Ovary (tissue), 9 donors: Measurements from ENCODE around the gene AGPS. TPM values are rescaled to one million over a fixed set of nuclear protein-coding genes. Genes with fewer than 3 reads are reported as not detected.

ENCODE experiments used
- DNase-seq, 5 donors: peaks; one replicate each; pipeline ENCODE4 v3.0.0-alpha.2; 2019 to 2020
- H3K27ac ChIP-seq, 2 donors: fragments of 200-600 bp; one replicate each; pipeline versions ENCODE4 v1.5.1 to v1.8.0; 2019 to 2022
- H3K27me3 ChIP-seq: fragments of 200-600 bp; one replicate; pipeline ENCODE4 v1.8.0; 2022
- H3K36me3 ChIP-seq: fragments of 200-600 bp; sonication (generic); one replicate; pipeline ENCODE4 v1.5.1; 2019
- H3K4me1 ChIP-seq: one replicate; pipeline ENCODE4 v1.8.1; 2013; ENCODE audit warnings: mild to moderate bottlenecking, moderate library complexity; ENCODE audit not compliant: insufficient read depth
- H3K4me3 ChIP-seq: fragments of 200-600 bp; sonication (generic); one replicate; pipeline ENCODE4 v1.5.1; 2017
- H3K9me3 ChIP-seq, 2 donors: fragments of 200-600 bp in 1 of 2; sonication (generic) in 1 of 2; one replicate each; pipeline versions ENCODE4 v1.5.1 to v1.8.1; 2013 to 2019; ENCODE audit warnings: mild to moderate bottlenecking in 1 of 2, moderate library complexity in 1 of 2
- CTCF ChIP-seq, 3 donors: fragments of 450-650 bp in 2 of 3; fragments of 200-600 bp in 1 of 3; IDR thresholded peaks; one replicate each; pipeline versions ENCODE4 v1.5.1 to v1.8.0; 2016 to 2022; ENCODE audit warnings: antibody characterized with exemption in 3 of 3, mild to moderate bottlenecking in 1 of 3
- EP300 ChIP-seq: sonication (generic); formaldehyde crosslinking; IDR thresholded peaks from one replicate; pipeline ENCODE4 v1.6.1; 2017; ENCODE audit warnings: antibody characterized with exemption
- POLR2A ChIP-seq: fragments of 450-650 bp; IDR thresholded peaks from one replicate; pipeline ENCODE4 v1.6.1; 2017; ENCODE audit warnings: antibody characterized with exemption, mild to moderate bottlenecking, moderate library complexity
- WGBS, 3 donors: extraction: QIAGEN DNeasy Blood & Tissue Kit in 1 of 3; methylation state at CpG; one replicate each; pipeline versions ENCODE4 v1.1.5 to v1.1.7; 2013 to 2017; 5-methylcytosine and 5-hydroxymethylcytosine counted together
- intact Hi-C, 4 donors: fragments of 100-400 bp; cut with DNase I; formaldehyde crosslinking; loops; one replicate each; pipeline versions ENCODE4 v1.11.0 to v1.15.1; 2022 to 2023
- polyA plus RNA-seq, 2 donors: library from polyadenylated mRNA; stranded (reverse); fragments of 200-250 nt in 1 of 2; fragments of 350-450 nt in 1 of 2; fragmentation: Illumina TruSeq in 1 of 2; extraction: RNeasy Lipid Tissue Mini Kit (QIAGEN cat#74804) in 1 of 2; gene quantifications; one replicate each; pipeline ENCODE4 v1.2.3, GENCODE V29; 2013 to 2014
- total RNA-seq, 7 donors: library from RNA; depleted of rRNA in 2 of 7; stranded (reverse); fragments of >200 nt in 2 of 7; fragmentation: NEBNext Ultra II Directional in 3 of 7; extraction: Animal tissue kit (Norgen Biotek cat#: 25700) in 3 of 7; gene quantifications; one replicate each; pipeline versions ENCODE4 v1.1.0 to v1.2.4, GENCODE V29; 2016 to 2023
- donor health status: DM: no; HTN: no; CAD: no; lungs with moderate emphysema.
- donor health status: DM: no; HTN: no; CAD: no.
- donor health status: Bipolar disorder and iron deficiency.
- donor health status: DM: yes; HTN: yes; CAD: no.
- donor health status: DM: no; HTN: no; CAD: no.
- donor health status: DM: yes; HTN: yes; CAD: no.

Gene AGPS
- total and polyA plus RNA-seq, 9 donors: 5.4 to 31.5 (median 21.3) TPM

GRCh38 chr2:177460973-177461585 is 68.5 kb downstream of the AGPS start:
- Histone ChIP-seq H3K9me3 (peaks cover 0 to 6% of the 10 kb centered on the region in 2 donors), H3K27me3 (no peaks in the 10 kb centered on the region), H3K27ac (no peak overlapping the region), H3K36me3 (no peaks in the 10 kb centered on the region), H3K4me3 (no peak overlapping the region), H3K4me1 (no peaks in the 10 kb centered on the region)
- intact Hi-C loops: no loop called here
- TF ChIP-seq CTCF (IDR thresholded peaks at IDR 0.05) (no peak), EP300 (no peak), POLR2A (no peak)
- DNase-seq: no peak
- 88 to 90% (median 90%) methylated on average over 5 of the region's 5 CpGs for WGBS, 3 donors

- TF ChIP-seq POLR2A (no peak), EP300 (no peak), CTCF (IDR thresholded peaks at IDR 0.05) (no peak)
- Histone ChIP-seq H3K36me3 (no peaks in the 10 kb centered on the region), H3K4me3 (no peak overlapping the region), H3K27me3 (no peaks in the 10 kb centered on the region), H3K4me1 (no peaks in the 10 kb centered on the region), H3K27ac (no peak overlapping the region), H3K9me3 (peaks cover 0 to 7% of the 10 kb centered on the region in 2 donors)
- intact Hi-C loops: no loop called here
- DNase-seq: no peak
- WGBS, 3 donors: 95 to 96% (median 96%) methylated on average over 3 of the region's 3 CpGs
Measured at GRCh38 chr2:177464549-177464948, 72.0 kb downstream of the AGPS start.

- Histone ChIP-seq H3K4me3 (no peak overlapping the region), H3K36me3 (no peaks in the 10 kb centered on the region), H3K27ac (no peak overlapping the region), H3K4me1 (no peaks in the 10 kb centered on the region), H3K27me3 (no peaks in the 10 kb centered on the region), H3K9me3 (peaks cover 0 to 7% of the 10 kb centered on the region in 2 donors)
- WGBS, 3 donors: 97 to 99% (median 97%) methylated on average over 14 of the region's 14 CpGs
- intact Hi-C loops: no loop called here
- no peak for DNase-seq
- TF ChIP-seq POLR2A (no peak), CTCF (IDR thresholded peaks at IDR 0.05) (no peak), EP300 (no peak)
Measured at GRCh38 chr2:177465400-177466138, 73.0 kb downstream of the AGPS start.

GRCh38 chr2:177466337-177467195 is 74.0 kb downstream of the AGPS start:
- TF ChIP-seq EP300 (no peak), POLR2A (no peak), CTCF (IDR thresholded peaks at IDR 0.05) (no peak)
- Histone ChIP-seq H3K4me3 (no peak overlapping the region), H3K9me3 (peaks cover 0 to 7% of the 10 kb centered on the region in 2 donors), H3K27me3 (no peaks in the 10 kb centered on the region), H3K27ac (no peak overlapping the region), H3K36me3 (no peaks in the 10 kb centered on the region), H3K4me1 (no peaks in the 10 kb centered on the region)
- intact Hi-C loops: no loop called here
- no peak for DNase-seq
- 87 to 92% (median 90%) methylated on average over 17 of the region's 17 CpGs for WGBS, 3 donors
